HG02588 (cell line): ENCODE results near the gene FEV.

Source experiments
- ATAC-seq: cut with Tn5 transposase; IDR thresholded peaks from one replicate; pipeline ENCODE4 v1.9.1; 2021; ENCODE audit warnings: mild to moderate bottlenecking, moderate library complexity; ENCODE audit not compliant: unreplicated experiment

The FEV gene

GRCh38 chr2:219017201-219017931 is 32.4 kb upstream of the FEV start:
- no peak for ATAC-seq

- no peak for ATAC-seq
Measured at GRCh38 chr2:219016721-219017120, 31.7 kb upstream of the FEV start.

- ATAC-seq, result no peak
Measured at GRCh38 chr2:219010873-219011272, 25.9 kb upstream of the FEV start.

- no peak for ATAC-seq
Measured at GRCh38 chr2:219010162-219010756, 25.3 kb upstream of the FEV start.

GRCh38 chr2:219009294-219009693 is 24.3 kb upstream of the FEV start:
- no peak for ATAC-seq

GRCh38 chr2:219003979-219004378 is 19.0 kb upstream of the FEV start:
- no peak for ATAC-seq

GRCh38 chr2:219003267-219003634 is 18.3 kb upstream of the FEV start:
- no peak for ATAC-seq

GRCh38 chr2:219002395-219003266 is 17.6 kb upstream of the FEV start:
- ATAC-seq, result no peak

GRCh38 chr2:219001577-219002394 is 16.8 kb upstream of the FEV start:
- no peak for ATAC-seq

GRCh38 chr2:219001100-219001576 is 16.2 kb upstream of the FEV start:
- ATAC-seq, result no peak

GRCh38 chr2:219000569-219000960 is 15.6 kb upstream of the FEV start:
- no peak for ATAC-seq

GRCh38 chr2:218999881-219000568 is 15.0 kb upstream of the FEV start:
- ATAC-seq, result no peak

- no peak for ATAC-seq
Measured at GRCh38 chr2:218999021-218999880, 14.3 kb upstream of the FEV start.

- ATAC-seq, result no peak
Measured at GRCh38 chr2:218998414-218999002, 13.5 kb upstream of the FEV start.

- no peak for ATAC-seq
Measured at GRCh38 chr2:218997731-218998130, 12.7 kb upstream of the FEV start.

- ATAC-seq, result no peak
Measured at GRCh38 chr2:218996937-218997336, 12.0 kb upstream of the FEV start.

GRCh38 chr2:218995972-218996711 is 11.2 kb upstream of the FEV start:
- no peak for ATAC-seq

GRCh38 chr2:218995561-218995960 is 10.6 kb upstream of the FEV start:
- no peak for ATAC-seq
